ENCODE data around the gene SATB1.

- TF ChIP-seq POLR2AphosphoS5 (IDR thresholded peaks at IDR 0.05; ENCODE audit: borderline replicate concordance, low read depth, low read length) (no peak), FOXP2 (optimal IDR thresholded peaks at IDR 0.05; ENCODE audit: control extremely low read depth, extremely low read length, insufficient read depth) (no peak)
Measured at GRCh38 chr3:18366258-18366657, 58.9 kb downstream of the SATB1 start.
